Measurements from ENCODE around the gene PKIG.

The PKIG gene

DNA sequence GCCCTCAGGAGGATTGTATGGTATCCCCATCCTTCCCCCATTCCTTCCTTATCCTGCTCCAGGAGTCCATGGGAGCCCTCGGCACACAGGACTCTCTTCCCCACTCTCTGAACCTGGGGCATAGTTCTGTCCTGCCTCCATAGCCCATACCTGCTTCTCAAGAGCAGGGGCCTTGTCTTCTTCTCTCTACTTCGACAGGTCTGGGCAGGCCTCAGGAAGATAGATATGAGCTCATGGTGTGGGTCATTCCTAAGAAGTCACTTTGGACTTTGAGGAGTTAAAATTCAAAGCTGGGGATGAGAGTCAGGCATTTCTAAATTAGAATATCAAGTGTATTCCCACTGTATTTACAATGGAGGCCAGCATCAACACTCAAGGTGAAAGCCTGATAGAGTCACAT lies 77.6 kb downstream of the PKIG start:
- TF ChIP-seq, protein P1, sequence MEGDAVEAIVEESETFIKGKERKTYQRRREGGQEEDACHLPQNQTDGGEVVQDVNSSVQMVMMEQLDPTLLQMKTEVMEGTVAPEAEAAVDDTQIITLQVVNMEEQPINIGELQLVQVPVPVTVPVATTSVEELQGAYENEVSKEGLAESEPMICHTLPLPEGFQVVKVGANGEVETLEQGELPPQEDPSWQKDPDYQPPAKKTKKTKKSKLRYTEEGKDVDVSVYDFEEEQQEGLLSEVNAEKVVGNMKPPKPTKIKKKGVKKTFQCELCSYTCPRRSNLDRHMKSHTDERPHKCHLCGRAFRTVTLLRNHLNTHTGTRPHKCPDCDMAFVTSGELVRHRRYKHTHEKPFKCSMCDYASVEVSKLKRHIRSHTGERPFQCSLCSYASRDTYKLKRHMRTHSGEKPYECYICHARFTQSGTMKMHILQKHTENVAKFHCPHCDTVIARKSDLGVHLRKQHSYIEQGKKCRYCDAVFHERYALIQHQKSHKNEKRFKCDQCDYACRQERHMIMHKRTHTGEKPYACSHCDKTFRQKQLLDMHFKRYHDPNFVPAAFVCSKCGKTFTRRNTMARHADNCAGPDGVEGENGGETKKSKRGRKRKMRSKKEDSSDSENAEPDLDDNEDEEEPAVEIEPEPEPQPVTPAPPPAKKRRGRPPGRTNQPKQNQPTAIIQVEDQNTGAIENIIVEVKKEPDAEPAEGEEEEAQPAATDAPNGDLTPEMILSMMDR (IDR thresholded peaks at IDR 0.05; ENCODE audit: unreplicated experiment in 3 of 3), result no peak
- H3K27me3 Mint-ChIP-seq (ENCODE audit: low read depth), result peaks cover 28% of the 10 kb centered on the region
- H3K9me3 Mint-ChIP-seq, result peaks cover 2% of the 10 kb centered on the region
- H3K4me3 Mint-ChIP-seq, result no peak overlapping the region
- no peaks in the 10 kb centered on the region for H3K36me3 Mint-ChIP-seq (ENCODE audit: low read depth)
- no peaks in the 10 kb centered on the region for H3K4me1 Mint-ChIP-seq
- H3K27ac Mint-ChIP-seq, result no peak overlapping the region

DNA sequence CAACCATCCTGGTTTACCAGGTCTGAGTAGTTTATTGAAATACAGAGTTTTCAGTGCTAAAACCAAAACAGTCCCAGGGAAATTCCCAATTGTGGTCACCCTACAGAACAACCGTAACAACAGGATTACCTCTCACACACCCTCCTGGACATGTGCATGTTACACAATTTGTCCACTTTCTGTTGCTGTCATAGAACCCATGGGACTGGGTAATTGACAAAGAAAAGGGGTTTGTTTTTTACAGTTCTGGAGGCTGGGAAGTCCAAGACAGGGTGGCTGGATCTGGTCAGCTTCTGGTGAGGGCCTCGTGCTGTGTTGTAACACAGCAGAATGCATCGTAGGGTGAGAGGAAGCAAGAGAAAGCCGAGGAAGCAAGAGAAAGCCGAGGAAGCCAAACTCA lies 78.2 kb downstream of the PKIG start:
- Mint-ChIP-seq H3K27me3 (ENCODE audit: low read depth) (peaks cover 23% of the 10 kb centered on the region), H3K4me3 (no peak overlapping the region), H3K9me3 (peaks cover 2% of the 10 kb centered on the region), H3K36me3 (ENCODE audit: low read depth) (no peaks in the 10 kb centered on the region), H3K4me1 (no peaks in the 10 kb centered on the region), H3K27ac (no peak overlapping the region)
- TF ChIP-seq, protein P1 (IDR thresholded peaks at IDR 0.05; ENCODE audit: unreplicated experiment in 3 of 3), result no peak

DNA sequence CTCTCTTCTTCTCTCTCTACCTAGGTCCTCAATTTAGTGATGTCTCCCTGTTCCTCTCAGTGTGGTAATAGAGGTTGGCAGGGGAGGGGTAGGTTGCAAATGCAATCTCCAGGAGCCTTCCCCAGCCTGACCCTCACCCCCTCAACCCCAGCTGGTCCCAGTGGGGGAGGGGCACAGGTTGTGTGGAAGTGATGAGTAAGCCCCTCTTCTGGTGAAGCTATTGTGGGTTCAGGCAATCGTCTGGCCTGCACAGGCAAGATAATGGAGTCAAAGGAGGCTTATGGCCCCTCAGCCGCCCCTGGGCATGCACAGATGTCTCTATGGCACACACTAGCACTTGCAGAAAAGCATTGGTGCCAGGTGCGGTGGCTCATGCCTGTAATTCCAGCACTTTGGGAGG lies 79.9 kb downstream of the PKIG start:
- H3K4me1 Mint-ChIP-seq, result no peaks in the 10 kb centered on the region
- H3K27ac Mint-ChIP-seq, result no peak overlapping the region
- peaks cover 14% of the 10 kb centered on the region for H3K27me3 Mint-ChIP-seq (ENCODE audit: low read depth)
- H3K9me3 Mint-ChIP-seq, result peaks cover 2% of the 10 kb centered on the region
- H3K4me3 Mint-ChIP-seq, result no peak overlapping the region
- no peaks in the 10 kb centered on the region for H3K36me3 Mint-ChIP-seq (ENCODE audit: low read depth)
- TF ChIP-seq, protein P1 (IDR thresholded peaks at IDR 0.05; ENCODE audit: unreplicated experiment in 3 of 3), result no peak

DNA sequence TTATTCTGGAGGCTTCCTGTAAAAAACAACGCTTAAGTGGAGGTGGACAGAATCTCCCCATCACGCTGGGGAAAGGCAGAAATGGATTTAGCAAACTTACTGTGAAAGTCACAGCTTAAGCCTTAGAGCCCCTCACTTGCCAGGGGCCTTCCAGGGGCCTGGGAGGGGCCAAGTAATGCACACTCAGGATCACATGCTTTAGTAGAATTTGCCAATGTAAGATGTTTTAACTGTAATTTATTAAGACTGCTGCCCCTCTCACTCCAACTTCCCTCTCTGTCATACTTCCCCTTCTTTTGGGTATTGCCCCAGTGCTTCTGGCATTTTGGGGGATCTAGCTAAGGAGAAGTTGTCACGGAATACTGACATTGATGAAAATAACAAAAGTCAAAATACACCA lies 81.8 kb downstream of the PKIG start:
- Mint-ChIP-seq H3K27me3 (ENCODE audit: low read depth) (peaks cover 7% of the 10 kb centered on the region), H3K36me3 (ENCODE audit: low read depth) (no peaks in the 10 kb centered on the region), H3K4me3 (no peak overlapping the region), H3K9me3 (no peaks in the 10 kb centered on the region), H3K4me1 (no peaks in the 10 kb centered on the region), H3K27ac (no peak overlapping the region)
- TF ChIP-seq, protein P1 (IDR thresholded peaks at IDR 0.05; ENCODE audit: unreplicated experiment in 3 of 3), result no peak

DNA sequence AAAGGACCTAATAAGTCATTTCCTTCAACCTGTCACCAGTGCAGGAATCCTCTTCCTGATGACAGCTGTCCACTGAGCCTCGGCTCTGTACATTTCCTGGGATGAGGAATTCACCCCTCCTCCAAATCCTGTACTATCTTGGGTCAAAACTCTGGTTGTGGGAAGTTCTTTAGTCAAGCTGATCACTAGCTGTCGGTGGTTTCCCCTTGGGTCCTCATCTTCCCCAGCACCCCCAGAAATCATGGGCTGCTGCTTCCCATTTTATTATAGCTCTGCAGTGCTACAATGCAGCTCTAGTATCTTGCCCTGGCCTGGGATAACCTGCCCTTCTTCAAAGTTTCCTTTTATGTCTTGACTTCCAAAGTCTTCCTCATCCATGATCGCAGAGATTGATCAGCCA lies 83.7 kb downstream of the PKIG start:
- H3K9me3 Mint-ChIP-seq, result no peaks in the 10 kb centered on the region
- no peak overlapping the region for H3K27ac Mint-ChIP-seq

More for the DNA sequence above, 83.7 kb downstream of the PKIG start:
- TF ChIP-seq, protein P1 (IDR thresholded peaks at IDR 0.05; ENCODE audit: unreplicated experiment in 3 of 3), result no peak
- no peaks in the 10 kb centered on the region for H3K36me3 Mint-ChIP-seq (ENCODE audit: low read depth)
- no peaks in the 10 kb centered on the region for H3K4me1 Mint-ChIP-seq
- peaks cover 7% of the 10 kb centered on the region for H3K27me3 Mint-ChIP-seq (ENCODE audit: low read depth)
- no peak overlapping the region for H3K4me3 Mint-ChIP-seq
